ENCODE measurements around the gene EID2. TPM values are rescaled to one million over a fixed set of nuclear protein-coding genes. Genes with fewer than 3 reads are reported as not detected.

Gene EID2
- total and polyA plus RNA-seq, 10 of the 15 experiments (the other 5 are each of a cell fraction or from before 2014, with no cell fraction given), result 1.6 to 11.4 (median 7.0) TPM

GRCh38 chr19:39539518-39540332 is at the start of gene EID2 (continued):
- TF ChIP-seq HSF1 (IDR thresholded peaks at IDR 0.05; ENCODE audit: low read depth, low read length), result no peak
- TF ChIP-seq ATF3 (IDR thresholded peaks at IDR 0.05; ENCODE audit: borderline replicate concordance, extremely low read depth, low read depth, low read length), result no peak
- no peak for TF ChIP-seq GABPA (IDR thresholded peaks at IDR 0.05; ENCODE audit: low read depth)
- no peak for TF ChIP-seq IRF4 (IDR thresholded peaks at IDR 0.05; ENCODE audit: low read depth, low read length)
- no peak for TF ChIP-seq BCL11A (IDR thresholded peaks at IDR 0.05; ENCODE audit: low read depth, low read length)
- TF ChIP-seq KDM1A (IDR thresholded peaks at IDR 0.05; ENCODE audit: borderline replicate concordance), result no peak
- TF ChIP-seq POLR2AphosphoS5 (IDR thresholded peaks at IDR 0.05; ENCODE audit: low read length), result peak; percentile 64; the same call in 1 of the 2 replicates
- no peak for TF ChIP-seq MTA3 (IDR thresholded peaks at IDR 0.05; ENCODE audit: borderline replicate concordance, low read length)
- TF ChIP-seq BACH1 (IDR thresholded peaks at IDR 0.05; ENCODE audit: borderline replicate concordance), result peak; percentile 50; the same call in 1 of the 2 replicates
- no peak for TF ChIP-seq IRF5 (IDR thresholded peaks at IDR 0.05; ENCODE audit: borderline replicate concordance)
- TF ChIP-seq LARP7 (IDR thresholded peaks at IDR 0.05), result peak; percentile 87
- TF ChIP-seq YY1 (IDR thresholded peaks at IDR 0.05; ENCODE audit: low read depth, low read length), result peak; percentile 67
- TF ChIP-seq ZSCAN29 (IDR thresholded peaks at IDR 0.05), result peak; percentile 62; the same call in 1 of the 2 replicates
- TF ChIP-seq WRNIP1 (IDR thresholded peaks at IDR 0.05; ENCODE audit: borderline replicate concordance, low read depth, low read length), result no peak
- TF ChIP-seq POLR2A (IDR thresholded peaks at IDR 0.05; ENCODE audit: low read depth, low read length), result peak; percentile 87
- TF ChIP-seq PKNOX1 (IDR thresholded peaks at IDR 0.05), result 0 out of 2 replicates have a peak, but pooled peaks have one; percentile 20
- TF ChIP-seq HDAC6 (IDR thresholded peaks at IDR 0.05; ENCODE audit: unreplicated experiment), result no peak
- no peak for TF ChIP-seq REST (IDR thresholded peaks at IDR 0.05; ENCODE audit: low read depth, low read length)
- TF ChIP-seq IKZF2 (IDR thresholded peaks at IDR 0.05), result peak; percentile 68 to 71; a peak in 3 of 4 replicates
- no peak for TF ChIP-seq CBX3 (IDR thresholded peaks at IDR 0.05; ENCODE audit: borderline replicate concordance, low read depth)
- TF ChIP-seq RAD51 (IDR thresholded peaks at IDR 0.05), result no peak
- peak; percentile 44; the same call in 1 of the 2 replicates for TF ChIP-seq RAD21 (IDR thresholded peaks at IDR 0.05; ENCODE audit: insufficient read depth, low read depth, low read length)
- no peak for TF ChIP-seq CHD4 (IDR thresholded peaks at IDR 0.05)
- no peak for TF ChIP-seq SREBF2 (IDR thresholded peaks at IDR 0.05; ENCODE audit: low read length)

All from GM12878 (cell line).